ENCODE measurements around the gene PRPF8.

DNA sequence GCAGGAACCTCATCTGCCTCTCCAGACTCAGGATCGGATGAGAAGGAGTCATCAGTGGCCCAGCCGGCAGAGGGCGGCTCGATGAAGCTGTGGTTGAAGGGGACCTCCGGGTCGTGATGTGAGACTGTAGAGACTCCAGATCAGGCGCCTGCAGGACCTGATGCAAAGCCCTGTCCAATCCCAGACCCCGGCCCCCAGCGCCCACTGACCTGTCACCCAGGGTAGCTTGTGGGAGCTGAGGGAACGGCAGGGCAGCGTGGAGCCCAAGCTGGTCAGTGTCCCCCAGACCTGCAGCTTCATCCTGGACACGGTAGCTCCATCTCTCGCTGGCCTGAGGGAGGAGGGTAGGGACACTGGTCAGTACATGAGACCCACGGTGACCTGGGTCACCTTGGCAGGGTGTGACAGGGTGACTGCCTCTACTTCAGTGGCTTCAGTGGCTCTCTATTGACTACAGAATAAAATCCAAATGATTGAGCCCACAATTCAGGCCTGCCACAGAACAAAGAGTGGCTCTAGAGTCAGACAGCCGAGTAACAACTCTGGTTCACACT lies 47.9 kb downstream of the PRPF8 start:
- no peak for TF ChIP-seq POLR2A (IDR thresholded peaks at IDR 0.05; ENCODE audit: low read length)
- TF ChIP-seq GATA1 (IDR thresholded peaks at IDR 0.05; ENCODE audit: low read depth, low read length): no peak
